GM12878 (cell line): ENCODE measurements around the gene ADAMTS14. TPM values are rescaled to one million over a fixed set of nuclear protein-coding genes. Genes with fewer than 3 reads are reported as not detected.

Experiments used
- ATAC-seq: fragments of 200-7000 bp; cut with Tn5 transposase; 3 replicates; pipeline ENCODE4 v1.9.1; 2020; ENCODE audit warnings: mild to moderate bottlenecking, moderate library complexity
- BruUV-seq: library from RNA; stranded (reverse); fragments of 400-500 nt; replicated peaks from 2 replicates; lab custom pipeline; 2021; lab: Mats Ljungman, UMichigan
- CTCF ChIA-PET: fragments of 300-600 bp; sonication (Branson Sonifier 250); formaldehyde crosslinking; extraction: SDS; loops from one replicate; lab custom pipeline; 2021; ENCODE audit warnings: inconsistent platforms; lab: Yijun Ruan, JAX
- POLR2A ChIA-PET: fragments of 350-600 bp; formaldehyde crosslinking; extraction: SDS; loops from one replicate; lab custom pipeline; 2021; ENCODE audit warnings: inconsistent platforms; lab: Charles Lee
- RAD21 ChIA-PET: fragments of 300-600 bp; sonication (Branson Sonifier 250); formaldehyde crosslinking; loops from one replicate; lab custom pipeline; 2023; ENCODE audit warnings: antibody characterized with exemption; ENCODE audit not compliant: unreplicated experiment; lab: Charles Lee
- SMC1A ChIA-PET: fragments of 300-600 bp; sonication (Branson Sonifier 250); formaldehyde crosslinking; loops from one replicate; lab custom pipeline; 2023; ENCODE audit not compliant: unreplicated experiment, uncharacterized antibody; lab: Charles Lee
- DNase-seq: peaks from one replicate; pipeline ENCODE4 v3.0.0-alpha.2; 2011; ENCODE audit warnings: low read depth, low spot score
- FAIRE-seq: peaks from 3 replicates; lab custom pipeline; 2011; peaks lifted over from hg19 to GRCh38; lab: Jason Lieb, UNC
- H2AFZ ChIP-seq: 2 replicates; pipeline ENCODE4 v1.6.0; 2011; ENCODE audit warnings: low read depth, low read length, control low read depth; ENCODE audit not compliant: control insufficient read depth
- H3K27ac ChIP-seq: 2 replicates; pipeline ENCODE4 v1.5.1; 2011; ENCODE audit warnings: control low read depth; ENCODE audit not compliant: control insufficient read depth, insufficient read depth
- H3K27me3 ChIP-seq, 2 experiments: replicated peaks in 1 of 2; 2 replicates each; pipeline versions ENCODE4 v1.6.0 to v1.6.1; 2011; ENCODE audit warnings: low read length in 1 of 2; ENCODE audit not compliant: control insufficient read depth in 2 of 2, insufficient read depth in 2 of 2
- H3K36me3 ChIP-seq, 2 experiments: 2 replicates each; pipeline ENCODE4 v1.5.1; 2011; ENCODE audit warnings: low read length in 1 of 2; ENCODE audit not compliant: control insufficient read depth in 2 of 2, insufficient read depth in 2 of 2
- H3K4me1 ChIP-seq: 2 replicates; pipeline ENCODE4 v1.6.1; 2011; ENCODE audit warnings: mild to moderate bottlenecking, low read length, moderate library complexity, mixed read lengths; ENCODE audit not compliant: control insufficient read depth, insufficient read depth
- H3K4me2 ChIP-seq: 2 replicates; pipeline ENCODE4 v1.6.0; 2011; ENCODE audit warnings: control low read depth; ENCODE audit not compliant: control insufficient read depth, insufficient read depth
- H3K4me3 ChIP-seq: fragments of 200-600 bp; sonication (generic); 2 replicates; pipeline ENCODE4 v1.5.1; 2016
- H3K79me2 ChIP-seq: 2 replicates; pipeline ENCODE4 v1.6.0; 2011; ENCODE audit warnings: low read length; ENCODE audit not compliant: control insufficient read depth, insufficient read depth
- H3K9ac ChIP-seq: 2 replicates; pipeline ENCODE4 v1.8.0; 2011; ENCODE audit warnings: low read length, control low read depth, mixed read lengths; ENCODE audit not compliant: control insufficient read depth, insufficient read depth
- H3K9me3 ChIP-seq: replicated peaks from 3 replicates; pipeline ENCODE4 v1.5.1; 2011; ENCODE audit warnings: mild to moderate bottlenecking, low read length; ENCODE audit not compliant: control insufficient read depth, insufficient read depth
- H4K20me1 ChIP-seq: 2 replicates; pipeline ENCODE4 v1.6.0; 2011; ENCODE audit not compliant: control insufficient read depth, insufficient read depth
- BCL11A ChIP-seq: IDR thresholded peaks from 2 replicates; pipeline ENCODE4 v1.6.1; 2011; ENCODE audit warnings: low read depth, low read length
- CREM ChIP-seq: IDR thresholded peaks from 2 replicates; pipeline ENCODE4 v1.6.1; 2014; ENCODE audit warnings: antibody characterized with exemption, low read depth
- EED ChIP-seq: sonication (generic); IDR thresholded peaks from 2 replicates; pipeline ENCODE4 v1.6.1; 2016; ENCODE audit warnings: antibody characterized with exemption, low read depth
- ESRRA ChIP-seq: IDR thresholded peaks from 2 replicates; pipeline ENCODE4 v1.6.1; 2012; ENCODE audit warnings: mild to moderate bottlenecking, low read length, improper control_type of control experiment
- JUNB ChIP-seq: IDR thresholded peaks from 2 replicates; pipeline ENCODE4 v1.6.1; 2016; ENCODE audit warnings: antibody characterized with exemption, mild to moderate bottlenecking
- KLF5 ChIP-seq: fragments of 450-650 bp; IDR thresholded peaks from 2 replicates; pipeline ENCODE4 v1.6.1; 2014; ENCODE audit warnings: mild to moderate bottlenecking; ENCODE audit not compliant: partially characterized antibody
- MTA2 ChIP-seq: fragments of 450-650 bp; IDR thresholded peaks from 2 replicates; pipeline ENCODE4 v1.6.1; 2016; ENCODE audit warnings: low read depth, mild to moderate bottlenecking, moderate library complexity
- NR2C1 ChIP-seq: fragments of 450-650 bp; IDR thresholded peaks from 2 replicates; pipeline ENCODE4 v1.6.1; 2017; ENCODE audit warnings: antibody characterized with exemption, mild to moderate bottlenecking, moderate library complexity
- RAD21 ChIP-seq: IDR thresholded peaks from 2 replicates; pipeline ENCODE4 v1.6.1; 2011; ENCODE audit warnings: mild to moderate bottlenecking, low read depth, low read length, moderate library complexity; ENCODE audit not compliant: insufficient read depth
- RCOR1 ChIP-seq: conservative IDR thresholded peaks from 2 replicates; pipeline ENCODE4 v1.6.1; 2012; ENCODE audit warnings: low read depth, low read length, improper control_type of control experiment
- SP1 ChIP-seq: IDR thresholded peaks from one replicate; pipeline ENCODE4 v1.6.1; 2011; ENCODE audit warnings: low read depth, low read length
- SPI1 ChIP-seq: IDR thresholded peaks from 2 replicates; pipeline ENCODE4 v1.6.1; 2011; ENCODE audit warnings: low read depth, mild to moderate bottlenecking, low read length, moderate library complexity, borderline replicate concordance; ENCODE audit not compliant: insufficient read depth
- STAT1 ChIP-seq: fragments of 450-650 bp; conservative IDR thresholded peaks from 2 replicates; pipeline ENCODE4 v1.6.1; 2014; ENCODE audit warnings: antibody characterized with exemption, mild to moderate bottlenecking
- SUPT20H ChIP-seq: IDR thresholded peaks from 2 replicates; pipeline ENCODE4 v1.6.1; 2011; ENCODE audit warnings: low read depth, mild to moderate bottlenecking, low read length, moderate library complexity, borderline replicate concordance; ENCODE audit not compliant: control insufficient read depth
- TAF1 ChIP-seq: IDR thresholded peaks from 2 replicates; pipeline ENCODE4 v1.6.1; 2011; ENCODE audit warnings: mild to moderate bottlenecking, low read depth, low read length, borderline replicate concordance
- YBX1 ChIP-seq: fragments of 450-650 bp; IDR thresholded peaks from 2 replicates; pipeline ENCODE4 v1.6.1; 2016; ENCODE audit warnings: antibody characterized with exemption
- WGBS: methylation state at CpG from one replicate; pipeline ENCODE4 v1.1.6; 2016; ENCODE audit warnings: low lambda C conversion rate; ENCODE audit not compliant: insufficient replicate concordance, insufficient coverage; ENCODE audit errors: missing lambda C conversion rate; 5-methylcytosine and 5-hydroxymethylcytosine counted together
- in situ Hi-C: fragments of 300-500 bp; cut with MboI; formaldehyde crosslinking; loops from 9 replicates; pipeline ENCODE4 v1.14.3; 2018; ENCODE audit warnings: mixed read lengths
- intact Hi-C: fragments of 100-400 bp; cut with micrococcal nuclease; formaldehyde crosslinking; loops from one replicate; pipeline ENCODE4 v1.14.2; 2022; ENCODE audit not compliant: unreplicated experiment
- polyA plus RNA-seq, 11 experiments: library from polyadenylated mRNA; depleted of rRNA in 4 of 11; unstranded in 6 of 11; stranded (reverse) in 5 of 11; fragments of >200 nt; fragmentation: Nextera tagmentation in 4 of 11; fragmentation: Illumina TruSeq in 1 of 11; extraction: Ambion mirVana in 4 of 11; extraction: Trizol in 1 of 11; gene quantifications; 1 replicate in 1 of 11; 2 replicates in 10 of 11; pipeline versions ENCODE4 v1.2.1 to v1.2.3, GENCODE V29; 2011 to 2016; ENCODE audit warnings: inconsistent platforms in 2 of 11, missing spikeins in 2 of 11, low read depth in 1 of 11
- total RNA-seq, 4 experiments: library from RNA; depleted of rRNA in 3 of 4; stranded (reverse); fragments of >200 nt in 3 of 4; fragmentation: Illumina TruSeq in 1 of 4; extraction: Trizol in 1 of 4; gene quantifications; 2 replicates each; pipeline versions ENCODE4 v1.2.1 to v1.2.3, GENCODE V29; 2013 to 2021
- TF ChIP-seq, protein P1 (sequence below): fragments of 450-650 bp; formaldehyde crosslinking; IDR thresholded peaks from 2 replicates; pipeline ENCODE4 v1.5.0; 2022; ENCODE audit warnings: mild to moderate bottlenecking, missing genetic modification characterization
- TF ChIP-seq, protein P2 (sequence below): fragments of 450-650 bp; IDR thresholded peaks from 2 replicates; pipeline ENCODE4 v1.6.1; 2017; ENCODE audit warnings: antibody characterized with exemption, mild to moderate bottlenecking, moderate library complexity
- TF ChIP-seq, protein P3 (sequence below): fragments of 450-650 bp; IDR thresholded peaks from 2 replicates; pipeline ENCODE4 v1.6.1; 2016; ENCODE audit warnings: mild to moderate bottlenecking

Gene ADAMTS14
- total and polyA plus RNA-seq, 10 of the 15 experiments (the other 5 are each of a cell fraction or from before 2014, with no cell fraction given), result 0.03 to 0.05 TPM; not detected in 8

DNA sequence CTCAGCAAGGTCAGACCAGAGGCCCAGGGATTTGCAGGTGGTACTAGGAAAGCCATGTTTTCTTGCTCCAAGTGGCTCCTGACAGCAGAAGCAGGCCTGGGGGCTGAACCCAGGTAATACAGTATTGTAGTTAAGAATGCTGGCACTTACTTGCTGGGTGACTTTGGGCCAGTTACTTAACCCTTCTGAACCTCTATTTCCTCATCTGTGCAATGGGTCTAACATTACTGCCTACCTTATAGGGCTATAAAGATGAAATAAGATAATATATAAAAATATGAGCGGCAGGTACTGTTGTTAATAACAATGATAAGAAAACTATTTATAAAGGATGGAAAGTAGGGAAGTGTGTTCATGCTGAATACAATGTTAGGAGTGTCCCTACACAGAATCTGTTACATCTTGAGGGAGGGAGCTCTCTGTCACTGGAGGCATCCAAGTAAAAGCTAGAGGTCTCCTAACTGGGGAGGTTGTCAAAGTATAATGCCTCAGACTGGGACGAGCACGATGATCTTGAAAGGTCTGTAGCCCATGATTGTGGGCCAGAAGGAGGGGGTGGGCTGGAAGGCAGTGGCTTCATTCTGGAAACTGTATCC is 26.9 kb downstream of the ADAMTS14 start:
- ChIA-PET SMC1A (no interaction called here), POLR2A (no interaction called here), CTCF (no interaction called here), RAD21 (no interaction called here)
- in situ Hi-C loops (no loop called here), intact Hi-C loops (no loop called here)
- no peaks in the 10 kb centered on the region for H4K20me1 ChIP-seq
- H3K4me2 ChIP-seq, result no peak overlapping the region
- H3K36me3 ChIP-seq, result no peaks in the 10 kb centered on the region
- no peak for DNase-seq
- H3K9ac ChIP-seq, result no peak overlapping the region
- no peak overlapping the region for H2AFZ ChIP-seq
- no peak overlapping the region for H3K4me3 ChIP-seq
- no peaks in the 10 kb centered on the region for H3K9me3 ChIP-seq
- no TSS peak for BruUV-seq
- FAIRE-seq, result no peak
- H3K79me2 ChIP-seq, result no peaks in the 10 kb centered on the region
- 90% methylated on average over 3 of the region's 3 CpGs for WGBS
- TF ChIP-seq MTA2, result no peak
- no peak for TF ChIP-seq STAT1
- TF ChIP-seq JUNB, result no peak
- no peak for TF ChIP-seq NR2C1
- TF ChIP-seq RCOR1, result no peak
- no peak for TF ChIP-seq CREM
- TF ChIP-seq SUPT20H, result no peak
- TF ChIP-seq TAF1, result no peak
- TF ChIP-seq KLF5, result no peak
- TF ChIP-seq SPI1, result no peak
- TF ChIP-seq, protein P1, sequence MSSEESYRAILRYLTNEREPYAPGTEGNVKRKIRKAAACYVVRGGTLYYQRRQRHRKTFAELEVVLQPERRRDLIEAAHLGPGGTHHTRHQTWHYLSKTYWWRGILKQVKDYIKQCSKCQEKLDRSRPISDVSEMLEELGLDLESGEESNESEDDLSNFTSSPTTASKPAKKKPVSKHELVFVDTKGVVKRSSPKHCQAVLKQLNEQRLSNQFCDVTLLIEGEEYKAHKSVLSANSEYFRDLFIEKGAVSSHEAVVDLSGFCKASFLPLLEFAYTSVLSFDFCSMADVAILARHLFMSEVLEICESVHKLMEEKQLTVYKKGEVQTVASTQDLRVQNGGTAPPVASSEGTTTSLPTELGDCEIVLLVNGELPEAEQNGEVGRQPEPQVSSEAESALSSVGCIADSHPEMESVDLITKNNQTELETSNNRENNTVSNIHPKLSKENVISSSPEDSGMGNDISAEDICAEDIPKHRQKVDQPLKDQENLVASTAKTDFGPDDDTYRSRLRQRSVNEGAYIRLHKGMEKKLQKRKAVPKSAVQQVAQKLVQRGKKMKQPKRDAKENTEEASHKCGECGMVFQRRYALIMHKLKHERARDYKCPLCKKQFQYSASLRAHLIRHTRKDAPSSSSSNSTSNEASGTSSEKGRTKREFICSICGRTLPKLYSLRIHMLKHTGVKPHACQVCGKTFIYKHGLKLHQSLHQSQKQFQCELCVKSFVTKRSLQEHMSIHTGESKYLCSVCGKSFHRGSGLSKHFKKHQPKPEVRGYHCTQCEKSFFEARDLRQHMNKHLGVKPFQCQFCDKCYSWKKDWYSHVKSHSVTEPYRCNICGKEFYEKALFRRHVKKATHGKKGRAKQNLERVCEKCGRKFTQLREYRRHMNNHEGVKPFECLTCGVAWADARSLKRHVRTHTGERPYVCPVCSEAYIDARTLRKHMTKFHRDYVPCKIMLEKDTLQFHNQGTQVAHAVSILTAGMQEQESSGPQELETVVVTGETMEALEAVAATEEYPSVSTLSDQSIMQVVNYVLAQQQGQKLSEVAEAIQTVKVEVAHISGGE (CRISPR knock-in tag), result no peak
- no peak for TF ChIP-seq YBX1
- no peak for TF ChIP-seq EED
- no peak for TF ChIP-seq RAD21
- TF ChIP-seq ESRRA, result no peak
- TF ChIP-seq, protein P2, sequence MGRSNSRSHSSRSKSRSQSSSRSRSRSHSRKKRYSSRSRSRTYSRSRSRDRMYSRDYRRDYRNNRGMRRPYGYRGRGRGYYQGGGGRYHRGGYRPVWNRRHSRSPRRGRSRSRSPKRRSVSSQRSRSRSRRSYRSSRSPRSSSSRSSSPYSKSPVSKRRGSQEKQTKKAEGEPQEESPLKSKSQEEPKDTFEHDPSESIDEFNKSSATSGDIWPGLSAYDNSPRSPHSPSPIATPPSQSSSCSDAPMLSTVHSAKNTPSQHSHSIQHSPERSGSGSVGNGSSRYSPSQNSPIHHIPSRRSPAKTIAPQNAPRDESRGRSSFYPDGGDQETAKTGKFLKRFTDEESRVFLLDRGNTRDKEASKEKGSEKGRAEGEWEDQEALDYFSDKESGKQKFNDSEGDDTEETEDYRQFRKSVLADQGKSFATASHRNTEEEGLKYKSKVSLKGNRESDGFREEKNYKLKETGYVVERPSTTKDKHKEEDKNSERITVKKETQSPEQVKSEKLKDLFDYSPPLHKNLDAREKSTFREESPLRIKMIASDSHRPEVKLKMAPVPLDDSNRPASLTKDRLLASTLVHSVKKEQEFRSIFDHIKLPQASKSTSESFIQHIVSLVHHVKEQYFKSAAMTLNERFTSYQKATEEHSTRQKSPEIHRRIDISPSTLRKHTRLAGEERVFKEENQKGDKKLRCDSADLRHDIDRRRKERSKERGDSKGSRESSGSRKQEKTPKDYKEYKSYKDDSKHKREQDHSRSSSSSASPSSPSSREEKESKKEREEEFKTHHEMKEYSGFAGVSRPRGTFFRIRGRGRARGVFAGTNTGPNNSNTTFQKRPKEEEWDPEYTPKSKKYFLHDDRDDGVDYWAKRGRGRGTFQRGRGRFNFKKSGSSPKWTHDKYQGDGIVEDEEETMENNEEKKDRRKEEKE, result no peak
- TF ChIP-seq SP1, result no peak
- TF ChIP-seq, protein P3, sequence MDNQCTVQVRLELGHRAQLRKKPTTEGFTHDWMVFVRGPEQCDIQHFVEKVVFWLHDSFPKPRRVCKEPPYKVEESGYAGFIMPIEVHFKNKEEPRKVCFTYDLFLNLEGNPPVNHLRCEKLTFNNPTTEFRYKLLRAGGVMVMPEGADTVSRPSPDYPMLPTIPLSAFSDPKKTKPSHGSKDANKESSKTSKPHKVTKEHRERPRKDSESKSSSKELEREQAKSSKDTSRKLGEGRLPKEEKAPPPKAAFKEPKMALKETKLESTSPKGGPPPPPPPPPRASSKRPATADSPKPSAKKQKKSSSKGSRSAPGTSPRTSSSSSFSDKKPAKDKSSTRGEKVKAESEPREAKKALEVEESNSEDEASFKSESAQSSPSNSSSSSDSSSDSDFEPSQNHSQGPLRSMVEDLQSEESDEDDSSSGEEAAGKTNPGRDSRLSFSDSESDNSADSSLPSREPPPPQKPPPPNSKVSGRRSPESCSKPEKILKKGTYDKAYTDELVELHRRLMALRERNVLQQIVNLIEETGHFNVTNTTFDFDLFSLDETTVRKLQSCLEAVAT, result no peak
- no peak for TF ChIP-seq BCL11A
- no peaks in the 10 kb centered on the region; a peak in 1 of 4 replicates for H3K27me3 ChIP-seq
- H3K4me1 ChIP-seq, result no peaks in the 10 kb centered on the region
- no peak overlapping the region for H3K27ac ChIP-seq
- ATAC-seq, result no peak
